HAP-1 (cell line): ENCODE results near the gene MRPL38.
"Not testable (repeated sequence)": the region's sequence is repeated elsewhere in the genome, so short reads cannot be mapped to it uniquely, and the experiment has no call there.

Source experiments
- DNase-seq, 2 experiments: peaks; one replicate each; pipeline ENCODE4 v3.0.0-alpha.2; 2016 to 2020; ENCODE audit warnings: low spot score in 2 of 2
- H3K27me3 ChIP-seq: fragments of 250-450 bp; sonication (Bioruptor Pico); 2 replicates; pipeline ENCODE4 v1.5.1; 2020; ENCODE audit warnings: low read depth, mild to moderate bottlenecking, moderate library complexity
- H3K36me3 ChIP-seq: fragments of 250-450 bp; sonication (Bioruptor Pico); replicated peaks from 2 replicates; pipeline ENCODE4 v1.5.1; 2020; ENCODE audit warnings: mild to moderate bottlenecking
- H3K4me1 ChIP-seq: fragments of 250-450 bp; sonication (Bioruptor Pico); 2 replicates; pipeline ENCODE4 v1.5.1; 2020; ENCODE audit warnings: mild to moderate bottlenecking
- H3K4me3 ChIP-seq: fragments of 250-450 bp; sonication (Bioruptor Pico); 2 replicates; pipeline ENCODE4 v1.5.1; 2020; ENCODE audit warnings: mild to moderate bottlenecking, moderate library complexity
- H3K9me3 ChIP-seq: fragments of 250-450 bp; sonication (Bioruptor Pico); 2 replicates; pipeline ENCODE4 v1.5.1; 2020; ENCODE audit warnings: mild to moderate bottlenecking, moderate library complexity
- in situ Hi-C: fragments of 300-500 bp; cut with MboI; formaldehyde crosslinking; loops from 3 replicates; pipeline ENCODE4 v1.14.3; 2020; ENCODE audit warnings: low sequenced_read_pairs, inconsistent platforms, mixed read lengths

Gene MRPL38

DNA sequence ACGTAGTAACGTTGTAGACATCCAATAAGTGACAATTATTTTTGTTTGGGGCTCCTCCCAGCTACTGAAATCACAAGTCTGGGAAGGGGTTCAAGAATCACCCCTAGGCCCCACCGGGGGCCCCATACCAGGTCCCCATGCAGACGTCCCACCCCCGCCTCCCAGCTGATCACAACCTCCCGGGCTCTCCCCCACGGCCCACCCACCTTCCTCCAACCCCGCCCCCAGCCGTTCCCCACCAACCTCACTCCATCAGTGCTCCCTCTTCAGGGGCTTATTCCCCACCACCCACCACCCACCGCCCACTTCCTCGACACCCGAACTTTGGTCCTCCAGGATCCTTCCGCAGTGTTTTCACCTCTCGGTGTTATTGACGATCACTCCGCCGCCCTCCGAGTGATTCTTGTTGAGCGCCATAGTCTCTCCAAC lies 49.8 kb downstream of the MRPL38 start:
- no peaks in the 10 kb centered on the region for H3K9me3 ChIP-seq
- in situ Hi-C loops: no loop called here
- DNase-seq: no peak

DNA sequence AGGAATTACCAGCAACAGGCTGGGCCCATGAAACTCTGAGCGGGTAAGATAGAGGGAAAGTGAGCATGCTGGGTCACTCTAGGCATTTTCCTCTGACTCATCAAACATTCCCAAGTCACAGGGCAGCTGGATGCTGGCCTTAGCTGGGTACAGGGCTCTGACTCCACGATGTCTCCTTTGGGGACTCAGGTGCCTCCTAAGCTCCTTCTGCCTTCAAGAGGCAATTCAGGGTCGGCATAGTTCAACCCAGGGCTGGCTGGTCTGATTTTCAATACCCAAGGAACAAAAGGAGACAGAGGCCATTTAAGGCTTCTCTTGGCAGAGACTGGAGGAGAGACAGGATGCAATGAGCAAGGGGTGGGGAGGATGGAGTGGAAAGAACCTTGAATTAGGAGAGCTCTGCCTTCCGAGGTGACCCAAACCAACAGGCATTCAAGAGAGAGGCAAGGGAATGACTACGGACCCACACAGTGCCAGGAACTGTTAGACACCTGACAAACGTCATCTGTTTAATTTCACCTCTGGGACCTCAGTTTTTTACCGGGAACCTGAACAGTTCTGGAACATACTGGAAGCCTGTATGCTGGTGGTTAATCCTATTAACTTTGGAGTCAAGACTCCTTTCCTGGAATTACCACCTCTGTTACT lies 50.5 kb downstream of the MRPL38 start:
- Histone ChIP-seq H3K4me1 (peaks cover 4% of the 10 kb centered on the region), H3K9me3 (no peaks in the 10 kb centered on the region), H3K36me3 (peaks cover 11% of the 10 kb centered on the region), H3K27me3 (no peaks in the 10 kb centered on the region), H3K4me3 (peak overlapping the region; percentile 69)
- no peak for DNase-seq
- in situ Hi-C loops: no loop called here

More for the DNA sequence above, 49.8 kb downstream of the MRPL38 start:
- H3K27me3 ChIP-seq: no peaks in the 10 kb centered on the region
- H3K36me3 ChIP-seq: peaks cover 9% of the 10 kb centered on the region; the same call in 1 of the 2 replicates
- peak overlapping the region; percentile 69 for H3K4me3 ChIP-seq
- H3K4me1 ChIP-seq: peaks cover 4% of the 10 kb centered on the region

DNA sequence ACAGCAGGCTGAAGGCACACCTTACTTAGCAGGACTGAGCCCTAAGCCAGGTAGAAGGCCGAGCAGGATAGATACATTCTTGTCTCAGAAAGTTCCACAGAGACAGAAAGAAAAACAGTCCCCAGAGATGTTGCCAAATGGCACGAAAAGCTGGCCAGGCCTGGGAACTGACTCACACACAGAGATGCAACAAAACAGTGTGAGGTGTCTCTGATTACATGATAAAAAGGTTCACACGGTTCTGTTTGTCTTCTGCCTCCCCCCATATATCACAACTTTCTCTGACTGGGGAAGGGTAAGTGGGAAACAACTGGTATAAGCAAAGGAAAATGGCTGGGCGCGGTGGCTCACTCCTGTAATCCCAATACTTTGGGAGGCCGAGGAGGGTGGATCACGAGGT lies 51.3 kb downstream of the MRPL38 start:
- Histone ChIP-seq H3K36me3 (peaks cover 15% of the 10 kb centered on the region), H3K4me3 (no peak overlapping the region), H3K27me3 (no peaks in the 10 kb centered on the region), H3K9me3 (no peaks in the 10 kb centered on the region), H3K4me1 (peaks cover 4% of the 10 kb centered on the region)
- DNase-seq: no peak
- in situ Hi-C loops: no loop called here

- H3K4me1 ChIP-seq, H3K27me3 ChIP-seq, in situ Hi-C loops, DNase-seq, H3K9me3 ChIP-seq, H3K4me3 ChIP-seq: not testable (repeated sequence)
- H3K36me3 ChIP-seq: peaks cover 32% of the 10 kb centered on the region
These were observed 53.0 kb downstream of the MRPL38 start for GRCh38 chr17:75851693-75851991.

DNA sequence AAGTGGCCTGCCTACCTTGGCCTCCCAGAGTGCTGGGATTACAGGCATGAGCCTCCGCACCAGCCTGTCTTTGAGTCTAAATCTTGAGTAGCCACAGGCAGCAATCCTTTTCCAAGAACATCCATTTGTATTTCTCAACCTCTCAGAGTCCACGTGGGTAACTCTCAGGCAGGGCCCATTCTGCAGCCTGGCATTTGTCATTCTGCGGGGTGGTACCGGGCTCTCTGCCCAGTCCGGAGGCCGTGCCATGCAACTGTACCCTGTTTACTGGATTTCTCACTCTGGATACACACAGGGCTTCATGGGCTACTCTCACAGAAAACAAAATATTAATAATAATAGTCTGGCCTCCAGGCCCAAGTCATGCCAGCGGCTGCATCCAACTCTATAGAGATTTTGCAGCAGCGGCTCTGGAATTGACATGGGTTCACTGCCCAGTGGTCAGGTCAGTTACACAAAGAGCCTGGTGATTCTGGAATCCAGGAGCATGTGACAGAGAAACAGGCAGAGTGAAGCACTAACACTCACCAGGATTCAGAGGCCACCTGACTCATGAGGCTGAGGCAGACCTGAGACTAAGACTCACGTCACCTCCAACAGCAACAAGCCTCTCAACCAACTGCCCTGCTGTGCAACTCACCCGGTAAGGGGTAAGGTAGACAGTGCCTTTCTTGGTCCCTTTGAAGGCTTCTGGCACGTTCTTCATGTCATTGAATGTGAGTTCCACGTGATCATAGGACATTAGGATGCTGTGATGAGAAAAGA lies 53.6 kb downstream of the MRPL38 start:
- Histone ChIP-seq H3K4me1 (peaks cover 4% of the 10 kb centered on the region), H3K36me3 (peaks cover 32% of the 10 kb centered on the region), H3K9me3 (no peaks in the 10 kb centered on the region), H3K27me3 (no peaks in the 10 kb centered on the region), H3K4me3 (no peak overlapping the region)
- in situ Hi-C loops: no loop called here
- no peak for DNase-seq

- in situ Hi-C loops: no loop called here
- H3K4me1 ChIP-seq: peaks cover 10% of the 10 kb centered on the region
- DNase-seq: no peak
- no peaks in the 10 kb centered on the region for H3K27me3 ChIP-seq
- peaks cover 32% of the 10 kb centered on the region for H3K36me3 ChIP-seq
- no peak overlapping the region for H3K4me3 ChIP-seq
- no peaks in the 10 kb centered on the region for H3K9me3 ChIP-seq
These were observed 55.0 kb downstream of the MRPL38 start for GRCh38 chr17:75849724-75850123.

DNA sequence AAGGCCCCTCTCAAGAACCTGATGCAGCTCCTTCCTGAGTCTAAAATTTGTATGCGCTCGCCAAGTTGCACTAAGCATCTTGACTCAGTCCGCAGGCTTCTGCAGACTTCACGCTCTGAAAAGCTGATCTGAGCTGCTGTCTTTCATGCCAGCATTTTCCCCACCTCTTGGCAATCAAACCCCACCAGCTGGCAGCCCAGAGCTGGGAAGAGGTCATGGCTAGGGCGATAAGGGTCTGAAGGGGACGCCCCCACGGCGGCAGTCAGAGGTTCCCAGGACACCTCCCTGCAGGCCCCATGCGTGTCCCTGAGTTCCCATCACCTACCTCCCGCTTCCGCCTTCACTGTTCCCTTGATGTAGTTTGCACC lies 55.4 kb downstream of the MRPL38 start:
- in situ Hi-C loops: no loop called here
- Histone ChIP-seq H3K4me3 (no peak overlapping the region), H3K9me3 (no peaks in the 10 kb centered on the region), H3K4me1 (peaks cover 7% of the 10 kb centered on the region), H3K27me3 (no peaks in the 10 kb centered on the region), H3K36me3 (peaks cover 32% of the 10 kb centered on the region)
- DNase-seq: no peak
